NCI-H510A treated with DMSO at 0.1 percent for 48 hours (cell line): ENCODE measurements around the gene TTYH3.
A peak's percentile ranks its signal among the peaks of the same experiment; 100 is the strongest.
"Not testable (repeated sequence)": the region's sequence is repeated elsewhere in the genome, so short reads cannot be mapped to it uniquely, and the experiment has no call there.

Experiments used
- DNase-seq: peaks from one replicate; lab custom pipeline; 2025; lab: John Stamatoyannopoulos, UW

TTYH3 gene

GRCh38 chr7:2631946-2632732, at the start of gene TTYH3:
Gene TTYH3, plus strand, starts transcription at chr7:2631986. Its CDS starts 170 bp downstream, at chr7:2632156.
- DNase-seq: no peak

- no peak for DNase-seq
Measured at GRCh38 chr7:2582006-2582735, 49.6 kb upstream of the TTYH3 start.

GRCh38 chr7:2583798-2584580, 47.8 kb upstream of the TTYH3 start:
- no peak for DNase-seq

- peak; percentile 32 for DNase-seq
Measured at GRCh38 chr7:2585446-2585845, 46.3 kb upstream of the TTYH3 start.

- DNase-seq: no peak
Measured at GRCh38 chr7:2586326-2587020, 45.3 kb upstream of the TTYH3 start.

GRCh38 chr7:2587134-2587533, 44.7 kb upstream of the TTYH3 start:
- DNase-seq: no peak

GRCh38 chr7:2587778-2588177, 44.0 kb upstream of the TTYH3 start:
- no peak for DNase-seq

- no peak for DNase-seq
Measured at GRCh38 chr7:2589341-2589740, 42.4 kb upstream of the TTYH3 start.

- DNase-seq: not testable (repeated sequence)
Measured at GRCh38 chr7:2589941-2590340, 41.8 kb upstream of the TTYH3 start.

GRCh38 chr7:2592375-2592865, 39.4 kb upstream of the TTYH3 start:
- no peak for DNase-seq

GRCh38 chr7:2593036-2593727, 38.6 kb upstream of the TTYH3 start:
- no peak for DNase-seq

- DNase-seq: no peak
Measured at GRCh38 chr7:2594599-2594998, 37.2 kb upstream of the TTYH3 start.

GRCh38 chr7:2595258-2595860, 36.4 kb upstream of the TTYH3 start:
- no peak for DNase-seq

GRCh38 chr7:2596464-2597272, 35.1 kb upstream of the TTYH3 start:
- no peak for DNase-seq

- no peak for DNase-seq
Measured at GRCh38 chr7:2597273-2597640, 34.5 kb upstream of the TTYH3 start.

- no peak for DNase-seq
Measured at GRCh38 chr7:2598154-2598823, 33.5 kb upstream of the TTYH3 start.

GRCh38 chr7:2601065-2601464, 30.7 kb upstream of the TTYH3 start:
- DNase-seq: no peak

GRCh38 chr7:2601907-2602306, 29.9 kb upstream of the TTYH3 start:
- no peak for DNase-seq

- no peak for DNase-seq
Measured at GRCh38 chr7:2602406-2603043, 29.3 kb upstream of the TTYH3 start.
